Left ventricle myocardium superior (tissue), 1 donor: ENCODE measurements around the gene ARHGAP21. TPM values are rescaled to one million over a fixed set of nuclear protein-coding genes. Genes with fewer than 3 reads are reported as not detected.

ENCODE experiments used
- ATAC-seq: fragments of 200-7000 bp; cut with Tn5 transposase; one replicate; pipeline ENCODE4 v1.9.1; 2020; ENCODE audit warnings: mild to moderate bottlenecking, moderate library complexity
- DNase-seq: peaks from one replicate; pipeline ENCODE4 v3.0.0-alpha.2; 2020
- intact Hi-C: fragments of 100-400 bp; cut with micrococcal nuclease; formaldehyde crosslinking; loops from one replicate; pipeline ENCODE4 v1.11.0; 2022
- total RNA-seq: library from RNA; stranded (reverse); fragmentation: NEBNext Ultra II Directional; extraction: Animal tissue kit (Norgen Biotek cat#: 25700); gene quantifications from one replicate; pipeline ENCODE4 v1.2.1, GENCODE V29; 2021
- donor health status: DM: no; HTN: yes; CAD: no; lungs with severe emphysema.

The ARHGAP21 gene
- total RNA-seq, 1 donor from 2014 or later, result 57.9 TPM

DNA sequence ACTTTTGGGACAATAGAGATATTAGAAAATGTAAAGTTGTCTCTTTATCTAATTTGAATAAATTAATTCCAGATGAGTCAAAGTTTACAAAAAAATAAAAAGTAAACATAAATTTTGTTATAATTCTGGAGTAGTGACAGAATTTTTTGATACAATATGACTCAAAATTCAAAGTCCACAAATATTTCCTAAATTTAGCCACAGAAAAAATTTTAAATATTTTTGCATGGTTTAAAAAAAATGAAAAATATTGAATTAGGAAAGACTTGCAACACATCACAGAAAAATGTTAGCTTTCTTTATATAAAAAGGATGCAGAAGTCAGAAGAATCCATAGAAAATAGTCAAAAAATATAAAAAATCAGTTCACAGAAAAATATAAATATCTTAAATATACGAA is 117.7 kb downstream of the ARHGAP21 start:
- intact Hi-C loops, result no loop called here
- no peak for DNase-seq

DNA sequence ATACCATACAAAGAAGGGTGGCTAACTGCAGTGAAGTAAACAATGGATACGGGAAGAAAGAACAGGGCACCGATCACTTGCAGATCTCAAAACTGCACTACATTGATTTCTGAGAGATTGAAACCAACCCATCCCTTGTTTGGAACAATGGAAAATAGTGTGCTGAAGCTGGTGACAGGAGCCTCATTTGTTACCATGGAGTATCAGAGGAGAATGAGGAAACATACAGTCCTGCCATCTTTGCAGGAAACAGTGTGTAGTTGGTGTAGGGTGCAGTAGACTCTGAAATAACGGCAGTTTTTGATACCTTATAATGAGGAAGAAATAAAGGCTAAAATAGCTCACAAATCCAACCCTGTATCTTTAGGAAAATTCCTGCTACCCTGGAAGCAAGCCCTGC is 118.5 kb downstream of the ARHGAP21 start:
- no peak for DNase-seq
- no peak for ATAC-seq
- intact Hi-C loops, result no loop called here

More for the DNA sequence above, 117.7 kb downstream of the ARHGAP21 start:
- ATAC-seq, result no peak

DNA sequence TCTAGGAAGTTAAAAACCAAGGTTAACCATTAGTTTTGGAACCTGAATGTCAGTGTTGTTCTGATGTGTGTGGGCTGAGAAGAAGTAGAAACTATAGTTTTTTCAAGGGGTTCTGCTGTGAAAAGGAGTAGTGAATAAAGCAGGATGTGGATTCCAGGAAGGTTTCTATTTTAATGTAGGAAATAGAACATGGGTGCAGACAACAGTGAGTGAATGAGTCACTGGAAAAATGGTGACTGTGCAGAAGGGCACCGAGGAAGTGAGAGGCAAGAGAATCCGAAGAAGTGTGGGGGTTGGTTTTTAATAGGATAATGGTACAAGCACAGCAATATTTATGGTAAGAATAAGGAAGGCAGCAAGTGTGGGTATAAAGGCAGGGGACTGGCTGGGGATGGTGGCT is 120.4 kb downstream of the ARHGAP21 start:
- DNase-seq, result no peak
- no peak for ATAC-seq
- intact Hi-C loops, result no loop called here

DNA sequence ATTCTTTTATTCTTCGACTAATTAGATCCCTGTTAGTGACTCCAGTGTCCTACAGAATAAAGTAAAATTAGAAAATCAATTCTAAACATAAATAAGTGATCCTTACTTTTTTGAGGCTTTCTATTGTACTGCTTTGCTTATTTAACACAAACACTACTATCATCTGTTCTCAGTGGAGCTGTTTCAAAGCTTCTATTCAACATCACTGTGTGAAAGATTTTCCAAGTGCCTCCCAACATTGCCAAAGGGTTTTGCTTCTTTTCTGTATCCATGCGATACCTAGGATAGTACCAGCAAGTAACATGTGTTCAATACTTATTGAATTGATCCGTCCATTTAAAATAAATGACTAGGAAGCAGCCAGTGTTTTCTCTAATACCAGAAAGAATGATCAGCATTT is 125.7 kb downstream of the ARHGAP21 start:
- intact Hi-C loops, result no loop called here

DNA sequence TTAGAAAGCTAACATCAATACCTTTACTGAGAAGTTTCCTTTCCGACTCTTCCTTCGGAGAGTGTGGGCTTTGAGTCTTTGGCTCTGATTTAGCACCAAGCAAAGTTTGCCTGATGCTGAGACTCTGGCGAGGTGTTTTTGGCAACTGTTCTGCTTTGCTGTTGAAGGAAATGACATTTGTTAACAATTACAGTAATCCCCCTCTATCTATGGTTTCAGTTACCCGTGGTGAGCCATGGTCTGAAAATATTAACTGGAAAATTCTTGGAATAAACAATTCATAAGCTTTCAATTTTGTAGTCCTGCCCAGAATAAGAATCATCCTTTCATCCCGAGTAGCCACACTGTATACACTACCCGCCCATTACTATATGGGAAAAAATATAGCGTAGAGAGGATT is 126.3 kb downstream of the ARHGAP21 start:
- intact Hi-C loops, result no loop called here
- no peak for ATAC-seq
- no peak for DNase-seq

More for the DNA sequence above, 125.7 kb downstream of the ARHGAP21 start:
- DNase-seq (no peak), ATAC-seq (no peak)

DNA sequence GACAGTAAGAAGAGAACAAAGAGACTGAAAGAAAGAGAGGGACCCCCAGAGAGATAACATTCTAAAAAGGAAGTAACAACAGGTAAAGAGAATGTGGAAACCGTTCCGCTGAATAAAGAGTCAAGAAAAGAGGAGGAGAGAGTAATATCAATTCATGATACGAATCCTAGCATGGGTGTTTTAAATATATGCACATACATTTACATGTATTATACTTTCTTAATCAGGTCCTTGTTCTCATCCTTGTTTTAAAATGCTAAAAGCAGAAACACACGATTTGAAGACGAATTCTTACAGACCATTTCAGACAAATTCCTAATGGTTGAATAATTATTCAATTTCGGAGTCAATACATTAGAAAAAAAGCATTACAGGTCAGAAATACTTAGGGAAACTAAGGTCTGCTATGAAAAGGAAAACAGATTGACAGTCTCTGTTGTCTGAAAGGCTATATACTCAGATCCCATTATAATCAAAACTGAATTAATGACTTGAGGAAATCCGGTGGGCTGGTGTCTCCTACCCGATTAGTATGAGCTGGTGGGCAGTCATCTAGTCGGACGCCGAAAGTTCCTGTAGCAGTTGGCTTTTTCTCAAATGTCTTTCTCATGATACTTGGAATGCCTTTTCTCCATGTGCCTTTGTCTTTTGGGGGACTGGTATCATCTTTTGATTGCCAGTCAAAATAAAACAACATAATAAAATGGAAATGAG is 127.3 kb downstream of the ARHGAP21 start:
- intact Hi-C loops, result no loop called here
- no peak for DNase-seq
- ATAC-seq, result no peak

DNA sequence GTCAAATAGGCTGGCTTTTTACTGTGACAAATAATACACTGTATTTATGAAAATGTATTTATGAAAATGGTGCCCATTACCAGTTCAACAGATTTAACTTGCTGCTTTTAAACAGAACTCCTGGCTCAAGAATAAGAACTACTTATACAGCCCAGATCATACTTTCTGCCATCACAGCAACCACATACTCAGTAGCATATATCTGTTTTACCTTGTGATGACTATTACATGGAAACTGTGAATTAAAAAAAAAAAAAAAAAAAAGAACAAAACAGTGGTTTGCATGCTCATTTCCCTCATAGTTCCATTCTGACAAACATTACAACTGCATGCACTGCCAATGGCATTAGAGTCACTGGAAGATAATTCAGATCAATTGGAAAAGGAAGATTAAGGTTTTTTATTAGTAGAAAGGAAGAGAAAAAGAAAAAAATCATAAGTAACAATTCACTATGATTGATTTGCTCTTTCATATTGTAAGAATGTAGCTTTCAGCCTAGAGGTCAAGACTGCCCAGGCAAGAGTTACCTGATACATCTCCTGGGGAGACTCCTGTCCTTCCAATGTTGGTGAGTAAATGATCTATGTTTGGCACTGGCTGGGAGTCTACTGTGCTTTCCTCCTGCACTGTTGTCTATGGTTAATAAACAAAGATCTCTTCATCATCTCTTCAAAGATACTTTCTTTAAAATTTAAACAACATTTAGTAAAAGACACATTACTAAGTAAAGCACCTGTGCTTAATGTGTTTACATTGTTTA is 132.8 kb downstream of the ARHGAP21 start:
- no peak for DNase-seq
- ATAC-seq, result no peak
- intact Hi-C loops, result no loop called here

DNA sequence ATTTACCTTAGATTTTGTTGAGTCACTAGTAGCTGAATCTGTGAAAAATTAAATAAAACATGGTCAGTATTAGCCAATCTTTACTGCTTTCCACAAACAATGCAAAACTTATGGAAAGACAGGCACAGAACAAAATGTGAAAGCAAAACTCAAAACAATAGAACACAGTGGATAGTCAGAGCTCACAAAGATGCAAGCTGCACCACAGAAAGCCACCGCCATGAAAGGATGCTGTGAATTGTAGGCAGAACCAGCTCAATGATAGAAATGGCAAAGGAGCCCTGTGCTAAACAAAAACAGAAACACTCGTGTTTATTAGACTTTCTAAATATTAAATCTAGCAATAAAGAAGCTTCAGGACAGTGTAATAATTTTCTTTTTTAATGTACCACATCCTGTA is 134.4 kb downstream of the ARHGAP21 start:
- DNase-seq, result no peak
- no peak for ATAC-seq
- intact Hi-C loops, result no loop called here

DNA sequence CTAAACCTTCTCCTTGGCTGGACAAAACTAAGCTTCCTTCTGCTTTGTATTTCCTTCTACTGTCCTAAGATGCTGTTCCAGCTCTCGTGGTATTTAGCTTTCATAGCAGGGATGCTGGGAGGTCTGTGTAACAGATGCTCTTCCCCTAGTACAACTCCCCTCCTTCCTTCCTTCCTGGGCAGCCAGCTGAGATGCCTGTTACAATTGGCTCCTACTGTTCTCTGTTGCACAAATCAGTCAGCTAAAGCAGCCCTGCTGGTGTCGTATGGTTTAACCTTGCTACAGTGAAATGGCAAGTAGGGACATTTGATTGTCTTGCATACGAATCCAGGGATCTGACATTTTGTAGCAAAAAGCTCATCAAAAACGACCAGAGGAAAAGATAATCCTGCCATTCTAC is 143.8 kb downstream of the ARHGAP21 start:
- DNase-seq (no peak), ATAC-seq (no peak)
- intact Hi-C loops, result no loop called here

DNA sequence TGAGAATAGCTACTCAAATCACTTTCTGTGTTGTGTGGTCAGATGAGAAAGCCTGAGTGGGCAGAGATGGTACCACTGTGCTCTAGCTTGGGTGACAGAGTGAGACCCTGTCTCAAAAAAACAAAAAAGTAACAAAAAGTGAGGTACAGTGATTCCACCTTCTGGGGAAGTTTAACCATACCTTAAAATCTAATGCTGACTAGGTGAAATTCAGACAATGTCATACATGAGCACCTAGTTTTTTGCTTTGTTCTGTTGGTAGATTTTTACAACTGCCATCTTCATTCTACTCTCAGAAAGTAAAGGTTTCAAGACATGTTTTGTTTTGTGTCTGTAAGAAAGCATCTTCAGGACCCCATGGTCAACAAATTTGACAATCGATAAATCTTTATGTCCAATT is 144.2 kb downstream of the ARHGAP21 start:
- DNase-seq, result no peak
- intact Hi-C loops, result no loop called here
- ATAC-seq, result no peak

DNA sequence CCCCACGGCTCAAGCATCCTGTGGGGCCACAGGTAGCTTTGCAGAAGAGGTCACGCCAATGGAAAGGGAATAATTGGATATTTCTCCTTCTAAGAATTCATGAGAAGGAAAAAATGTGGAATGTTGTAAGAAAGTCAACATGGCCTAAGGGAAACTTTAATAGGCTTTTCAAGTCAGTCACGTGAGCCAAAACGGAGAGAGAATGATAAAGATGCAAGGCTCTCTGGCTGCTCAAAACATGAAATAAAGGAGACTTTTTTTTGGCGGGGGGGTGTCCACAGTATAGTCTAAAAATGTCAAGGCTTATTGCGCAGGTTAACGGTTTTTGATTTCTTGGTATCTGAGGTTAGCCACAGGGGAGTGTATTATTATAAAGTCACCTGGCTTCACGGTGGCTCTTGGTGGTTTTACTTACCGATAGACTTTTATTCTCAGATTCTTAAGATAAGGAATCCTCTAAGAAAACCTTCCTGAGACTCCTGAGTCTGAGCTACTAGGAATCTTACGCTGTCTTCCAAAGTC is 148.1 kb downstream of the ARHGAP21 start:
- ATAC-seq (no peak), DNase-seq (no peak)
- intact Hi-C loops, result no loop called here

DNA sequence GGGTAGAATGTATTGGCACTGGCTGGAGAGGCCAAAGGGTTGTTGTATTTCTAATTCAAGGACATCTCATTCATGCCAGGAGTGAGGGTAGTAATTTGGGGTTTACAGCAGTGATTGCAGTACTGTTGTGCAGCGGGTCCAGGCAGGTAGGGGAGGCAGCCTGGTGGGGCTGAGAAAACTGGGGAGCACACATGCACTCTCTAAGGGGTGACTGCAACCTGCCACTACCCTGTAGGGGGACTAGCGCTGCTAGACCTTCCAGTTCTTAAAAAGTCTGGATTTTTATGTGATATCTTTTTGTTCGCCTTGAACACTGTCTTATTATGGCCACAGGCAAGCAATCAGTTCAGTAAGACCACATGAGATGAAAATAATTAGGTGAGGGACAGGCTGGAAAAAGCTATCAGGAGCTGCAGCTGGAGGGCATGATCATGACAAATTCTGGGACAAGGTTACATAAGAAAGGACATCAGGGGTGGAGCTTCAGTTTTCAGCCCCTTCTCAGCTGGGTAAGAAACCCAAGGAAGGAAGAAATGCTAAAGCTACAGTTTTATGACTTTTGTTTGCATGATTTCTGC is 149.0 kb downstream of the ARHGAP21 start:
- DNase-seq (no peak), ATAC-seq (no peak)
- intact Hi-C loops, result no loop called here

DNA sequence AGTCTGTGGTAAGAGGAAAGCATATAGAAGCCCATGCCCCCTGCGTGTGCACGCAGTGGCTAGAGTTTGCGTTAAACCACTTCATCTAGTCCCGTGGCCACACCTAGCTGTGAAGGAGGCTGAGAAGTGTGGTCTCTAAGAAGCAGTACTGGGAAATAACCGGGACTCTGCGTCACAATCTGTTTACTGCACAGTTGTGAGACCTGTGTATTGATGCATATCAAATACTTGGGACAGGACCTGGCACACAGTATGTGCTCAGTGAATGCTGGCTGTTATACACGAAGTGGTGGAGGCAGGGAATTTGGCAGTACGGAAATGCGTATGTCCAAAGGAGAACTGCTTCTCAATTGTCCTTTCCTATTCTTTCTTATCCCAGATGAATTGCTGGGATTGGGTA is 149.5 kb downstream of the ARHGAP21 start:
- ATAC-seq (no peak), DNase-seq (no peak)
- intact Hi-C loops, result no loop called here

DNA sequence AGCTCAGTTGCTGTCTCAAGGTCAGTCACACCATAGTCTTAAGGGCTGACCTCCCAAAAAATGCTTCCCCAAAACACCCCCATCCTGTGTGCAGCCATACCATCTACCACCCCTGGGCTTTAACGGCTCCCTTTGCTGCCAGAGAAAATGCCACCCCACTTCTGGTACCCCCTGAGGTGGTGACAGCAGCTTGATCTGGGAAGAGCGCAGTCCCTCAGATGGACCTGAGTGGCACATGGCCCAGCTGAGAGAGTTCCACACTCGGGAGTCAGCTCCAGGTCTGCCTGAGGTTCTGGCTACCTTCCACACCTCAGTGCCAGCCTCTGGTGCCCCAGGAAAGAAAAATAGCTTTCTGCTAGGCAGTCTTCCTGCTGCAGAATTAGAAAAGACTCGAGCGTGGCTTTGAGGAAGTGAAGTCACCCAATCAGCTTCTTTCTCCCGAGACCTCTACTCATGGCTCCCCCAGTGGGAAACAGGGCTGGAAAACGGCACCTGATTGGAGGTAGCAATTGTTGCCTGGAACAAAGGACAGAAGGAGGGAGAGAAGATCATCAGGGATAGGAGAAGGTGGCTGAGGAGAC is 151.7 kb downstream of the ARHGAP21 start:
- intact Hi-C loops, result no loop called here
- peak; percentile 50 for ATAC-seq
- DNase-seq, result no peak

DNA sequence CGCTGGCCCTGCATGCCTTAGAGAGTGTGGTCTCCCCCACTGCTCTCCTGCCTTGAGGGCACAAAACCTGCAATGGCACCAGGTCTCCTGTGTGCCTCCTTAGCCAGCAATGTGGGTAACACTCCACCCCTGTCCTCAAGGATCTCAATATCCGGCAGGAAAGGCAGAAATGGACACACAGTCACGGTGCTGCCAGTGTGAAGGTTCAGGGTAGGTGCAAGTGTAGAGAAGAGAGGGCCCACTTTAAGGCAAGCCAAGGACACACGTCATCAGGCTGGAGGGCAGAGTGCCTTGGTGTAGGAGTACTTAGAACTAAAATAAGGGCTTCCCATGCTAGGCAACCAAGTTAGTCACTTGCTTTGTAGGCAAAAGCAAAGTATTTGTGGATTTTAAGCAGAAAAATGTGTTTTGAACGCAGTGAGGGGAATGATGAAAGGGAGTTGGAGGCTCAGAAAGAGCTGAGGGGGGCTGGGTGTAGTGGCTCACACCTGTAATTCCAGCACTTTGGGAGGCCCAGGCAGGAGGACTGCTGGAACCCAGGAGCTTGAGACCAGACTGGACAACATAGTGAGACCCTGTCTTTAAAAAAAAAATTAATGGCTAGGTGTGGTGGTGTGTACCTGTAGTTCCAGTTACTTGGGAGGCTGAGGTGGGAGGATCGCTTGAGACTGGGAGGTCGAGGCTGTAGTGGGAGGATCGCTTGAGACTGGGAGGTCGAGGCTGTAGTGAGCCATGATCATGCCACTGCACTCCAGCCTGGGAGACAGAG is 152.8 kb downstream of the ARHGAP21 start:
- intact Hi-C loops, result no loop called here
- no peak for DNase-seq
- ATAC-seq, result no peak

DNA sequence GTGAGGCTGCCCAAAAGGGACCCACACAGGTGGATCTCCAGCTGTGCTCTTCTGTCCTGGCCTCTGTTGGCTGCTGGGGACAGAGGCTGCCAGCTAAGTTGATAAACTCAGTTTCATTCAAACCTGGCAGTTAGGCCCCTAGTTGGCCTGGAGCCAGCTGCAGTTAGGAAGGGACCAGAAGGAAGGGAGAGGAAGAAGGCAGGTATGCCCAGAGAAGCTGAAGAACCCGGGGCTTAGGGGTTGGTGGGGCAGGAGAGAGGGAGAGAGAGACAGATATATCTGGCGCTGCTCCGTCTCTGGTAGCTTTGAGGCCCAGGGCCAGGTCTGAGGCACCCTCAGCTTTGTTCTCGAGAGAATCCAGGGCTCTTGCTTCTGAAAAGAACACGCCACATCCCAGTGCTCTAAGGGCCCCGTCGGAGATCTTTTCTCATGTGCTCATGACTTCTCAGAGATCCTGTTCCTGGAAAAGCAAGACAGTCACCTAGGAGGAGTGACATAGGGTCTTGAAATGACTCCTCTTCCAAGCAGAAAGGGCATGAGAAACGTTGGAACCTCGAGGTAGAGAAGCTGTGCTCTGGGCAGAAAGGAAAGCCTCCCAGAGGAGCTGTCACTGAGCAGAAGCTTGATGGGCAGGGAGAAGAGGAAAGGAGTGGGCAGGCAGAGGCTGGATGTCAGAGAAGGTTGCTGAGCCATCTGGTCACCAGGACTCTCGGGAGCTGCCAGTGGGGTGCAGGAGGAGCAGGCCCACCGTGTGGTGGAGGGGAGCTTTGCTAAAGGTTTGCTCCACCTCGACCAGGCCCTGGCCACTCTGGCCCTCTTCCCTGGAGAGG is 153.6 kb downstream of the ARHGAP21 start:
- DNase-seq (no peak), ATAC-seq (no peak)
- intact Hi-C loops, result no loop called here

DNA sequence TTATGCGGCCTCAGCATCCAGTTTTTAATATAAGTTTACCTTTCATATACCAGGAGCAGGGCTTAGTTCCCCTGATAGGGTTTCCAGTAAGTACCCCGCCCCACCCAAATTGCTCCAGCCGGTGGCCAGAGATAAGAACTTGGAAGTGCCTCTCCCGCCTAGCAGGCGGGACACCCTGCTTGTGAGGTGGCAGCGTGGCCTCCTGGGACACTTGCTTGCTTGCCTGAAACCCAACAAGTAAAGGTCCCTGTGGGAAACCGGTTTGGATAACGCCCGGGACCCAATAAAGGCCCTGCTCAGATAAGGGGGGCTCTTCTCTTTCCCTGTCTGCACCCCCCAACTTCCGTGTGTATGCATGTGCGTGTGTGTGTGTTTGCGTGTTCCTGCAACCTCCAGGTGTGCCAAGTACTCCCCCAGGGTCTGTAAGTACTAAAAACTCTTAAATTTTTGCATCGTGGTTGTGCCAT is 154.3 kb downstream of the ARHGAP21 start:
- intact Hi-C loops, result no loop called here
- DNase-seq, result no peak
- no peak for ATAC-seq

DNA sequence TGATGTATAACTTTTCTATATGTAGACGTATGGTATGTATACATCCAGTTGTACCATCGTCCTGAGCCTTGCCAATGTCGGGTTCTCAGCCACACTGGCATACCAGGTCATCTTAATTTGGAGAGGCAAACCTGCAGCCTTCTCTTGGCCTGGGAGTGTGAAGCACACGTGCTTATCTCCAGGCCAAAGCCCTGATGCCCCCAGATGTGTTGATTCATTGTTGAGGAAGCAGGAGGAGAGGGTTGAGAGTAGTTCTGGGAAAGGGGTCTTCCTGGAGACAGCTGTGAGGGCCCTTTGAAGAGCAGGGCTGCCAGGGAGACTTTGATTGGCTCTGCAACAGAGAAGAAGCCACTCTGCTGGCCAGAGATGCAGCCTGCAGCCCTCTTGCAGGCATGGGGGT is 155.6 kb downstream of the ARHGAP21 start:
- intact Hi-C loops, result no loop called here
- no peak for ATAC-seq
- DNase-seq, result no peak
